ENCODE data around the gene RUFY2.

DNA sequence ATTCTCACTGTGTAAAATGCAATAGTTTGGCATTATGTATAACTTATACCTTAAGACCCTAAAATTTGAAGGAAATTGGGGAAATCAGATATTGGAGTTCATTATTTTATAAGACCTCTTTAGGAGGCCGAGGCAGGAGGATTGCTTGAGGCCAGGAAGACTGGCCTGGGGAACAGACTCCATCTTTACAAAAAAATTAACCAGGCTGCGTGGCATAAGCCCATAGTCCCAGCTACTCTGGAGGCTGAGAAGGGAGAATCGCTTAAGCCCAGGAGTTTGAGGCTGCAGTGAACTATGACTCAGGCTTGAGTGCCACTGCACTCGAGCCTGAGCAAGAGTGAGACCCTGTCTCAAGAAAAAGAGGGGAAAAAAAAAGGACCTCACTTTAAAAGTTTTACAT lies 60.3 kb downstream of the RUFY2 start:
- TF ChIP-seq CTCF (IDR thresholded peaks at IDR 0.05) (no peak), POLR2A (IDR thresholded peaks at IDR 0.05) (no peak)
